ENCODE results near the gene GSK3B.
"Not testable (repeated sequence)": the region's sequence is repeated elsewhere in the genome, so short reads cannot be mapped to it uniquely, and the experiment has no call there.

Gene GSK3B

DNA sequence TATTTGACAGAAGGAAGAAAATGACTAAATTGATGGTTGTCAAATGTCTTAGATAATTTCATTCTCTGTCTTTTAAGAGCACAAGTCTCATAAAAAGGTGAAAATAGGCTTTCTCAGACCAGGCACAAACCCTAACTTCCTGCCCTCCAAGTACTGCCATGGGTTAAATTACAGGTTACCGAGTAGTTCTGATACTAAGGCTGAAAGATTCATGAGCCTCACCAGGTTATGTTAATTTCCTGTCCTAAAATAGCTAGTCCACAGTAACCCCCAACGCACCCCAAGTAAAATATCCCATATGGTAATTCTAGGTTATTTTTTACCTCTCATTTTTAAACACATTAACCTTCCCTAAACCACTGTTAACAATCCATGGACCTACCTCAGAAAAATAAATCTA is 42.0 kb downstream of the GSK3B start:
- DNase-seq = no peak

- DNase-seq = not testable (repeated sequence)
These were observed 42.7 kb downstream of the GSK3B start for GRCh38 chr3:120051570-120051969.

DNA sequence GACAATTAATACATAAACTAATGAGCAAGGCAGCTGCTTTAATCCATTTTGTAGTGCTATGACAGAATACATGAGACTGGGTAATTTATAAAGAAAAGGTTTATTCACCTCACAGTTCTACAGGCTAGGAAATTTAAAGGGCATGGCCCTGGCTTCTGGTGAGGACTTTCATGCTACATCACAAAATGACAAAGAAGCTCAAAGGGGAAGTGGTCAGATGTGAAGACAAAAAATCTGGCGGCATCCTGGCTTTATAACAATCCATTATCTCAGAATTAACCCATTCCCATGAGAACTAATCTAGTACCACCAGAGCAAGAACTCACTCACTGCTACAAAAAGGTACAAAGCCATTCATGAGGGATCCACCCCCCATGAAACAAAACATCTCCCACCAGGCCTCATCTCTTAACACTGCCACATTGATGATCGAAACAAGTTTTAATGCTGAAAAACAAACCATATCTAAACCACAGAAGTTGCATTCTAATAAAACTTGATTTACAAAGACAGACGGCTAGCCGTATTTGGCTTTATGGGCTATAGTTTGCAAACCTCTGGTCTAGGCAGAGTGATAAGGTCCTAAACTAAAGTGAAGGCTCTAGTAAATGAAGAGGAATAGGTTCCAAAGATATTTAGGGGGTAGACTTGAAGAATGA is 44.2 kb downstream of the GSK3B start:
- no peak for DNase-seq

DNA sequence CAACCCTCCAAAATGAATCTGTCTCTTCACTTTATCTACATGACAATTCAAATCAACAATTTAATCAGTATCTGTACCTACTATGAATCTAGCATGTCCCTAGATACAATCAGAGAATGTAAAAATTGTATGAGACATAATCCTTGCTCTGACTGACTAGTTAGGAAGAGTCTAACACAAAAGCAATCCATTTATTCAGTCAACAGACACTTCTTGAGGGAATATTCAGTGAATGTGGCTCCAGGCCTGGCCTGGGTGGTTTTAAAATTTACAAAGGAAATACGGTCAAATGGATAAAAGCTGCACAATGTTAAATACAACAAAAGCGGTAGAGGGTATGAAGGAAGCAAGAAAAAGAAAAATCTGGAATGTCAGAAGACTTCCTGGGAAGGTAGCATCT is 45.2 kb downstream of the GSK3B start:
- no peak for DNase-seq

GRCh38 chr3:120048355-120049041 is 45.7 kb downstream of the GSK3B start:
- DNase-seq = no peak

DNA sequence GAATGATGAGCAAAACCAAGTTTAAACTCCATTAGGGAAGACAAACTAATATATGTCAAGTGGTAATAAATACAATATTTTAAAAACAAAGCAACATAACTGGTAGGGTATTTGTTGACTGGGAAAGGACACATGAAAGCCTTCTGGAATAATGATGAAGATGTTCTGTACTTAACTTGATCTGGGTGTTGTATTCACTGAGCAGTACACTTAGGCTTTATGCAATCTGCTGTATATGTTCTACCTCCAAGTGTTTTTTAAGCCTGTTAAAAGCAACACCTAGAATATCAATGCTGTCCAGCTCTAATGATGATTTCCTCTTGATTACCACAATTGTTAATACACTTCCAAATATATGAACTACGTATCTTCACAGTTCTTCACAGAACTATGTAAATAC is 46.6 kb downstream of the GSK3B start:
- no peak for DNase-seq

DNA sequence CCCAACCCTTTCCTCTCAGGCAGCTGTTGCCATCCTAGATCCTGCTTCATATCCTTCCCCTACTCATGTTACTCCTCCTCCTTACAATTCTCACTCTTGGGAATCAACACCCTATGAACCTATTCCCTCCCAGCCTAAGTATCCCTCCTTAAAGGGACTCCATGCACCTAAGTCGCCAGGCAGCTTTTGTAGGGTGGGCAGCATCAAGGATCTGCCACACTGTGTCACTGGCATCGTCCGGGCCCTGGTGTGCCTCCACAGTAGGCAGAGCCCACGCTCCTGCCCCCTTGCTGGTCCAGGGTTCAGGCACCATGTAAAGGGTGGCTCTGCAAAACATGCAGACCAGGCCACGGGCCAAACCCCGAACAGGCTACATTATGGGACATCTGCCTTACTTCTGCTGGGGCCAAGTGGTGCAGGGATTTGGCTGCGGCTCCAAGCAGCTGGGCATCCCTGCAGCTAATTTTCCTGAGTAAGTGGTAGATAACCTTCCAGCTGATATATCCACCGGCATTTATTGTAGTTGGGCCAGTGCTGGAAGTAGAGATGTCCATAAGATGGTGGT is 53.4 kb downstream of the GSK3B start:
- no peak for DNase-seq

DNA sequence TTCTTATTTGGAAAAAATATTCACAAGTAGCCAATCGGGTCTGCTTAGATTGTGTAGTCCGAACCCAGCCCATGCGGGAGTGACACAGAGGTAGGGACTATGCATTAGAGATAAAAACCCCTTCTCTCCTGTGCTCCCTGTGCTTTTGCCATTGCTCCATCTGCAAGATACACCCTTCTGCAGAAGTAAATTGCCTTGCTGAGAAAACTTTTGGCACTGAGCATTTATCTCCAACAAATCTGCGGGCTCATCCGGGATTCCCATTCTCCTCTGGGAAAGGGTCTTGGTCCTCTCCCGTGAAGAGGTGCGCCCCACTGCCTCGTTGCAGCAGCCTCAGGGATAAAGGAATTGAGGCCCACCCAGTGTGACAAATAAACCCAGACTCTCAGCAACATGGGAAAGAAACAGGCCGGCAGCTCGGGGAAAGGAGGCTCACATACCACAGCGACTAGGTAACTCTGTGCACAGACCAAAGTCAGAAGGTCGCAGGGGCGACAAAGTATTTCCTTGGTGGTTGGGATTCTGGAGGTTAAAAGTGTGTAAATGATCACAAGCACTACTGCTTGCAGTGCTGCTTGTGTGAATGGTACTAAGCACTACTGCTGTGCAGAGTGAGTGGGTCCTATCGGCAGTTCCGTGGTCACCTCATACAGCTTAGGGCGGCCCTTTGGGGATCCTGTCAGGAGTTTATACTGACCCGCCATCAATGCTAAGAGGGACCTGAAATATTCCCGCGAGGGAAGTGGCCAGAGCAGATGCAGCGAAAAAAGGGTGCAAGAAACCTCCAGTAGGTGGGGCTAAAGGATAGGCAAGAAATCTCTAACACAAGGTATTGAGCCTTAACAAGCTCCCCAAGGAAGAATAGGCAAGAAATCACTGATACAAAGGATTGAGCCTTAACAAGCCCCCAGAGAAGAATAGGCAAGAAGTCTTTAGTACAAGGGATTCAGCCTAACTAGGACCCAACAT is 54.3 kb downstream of the GSK3B start:
- no peak for DNase-seq

GRCh38 chr3:120033596-120033995 is 60.7 kb downstream of the GSK3B start:
- DNase-seq = no peak

- no peak for DNase-seq
These were observed 62.7 kb downstream of the GSK3B start for GRCh38 chr3:120031561-120031960.

- no peak for DNase-seq
These were observed 64.5 kb downstream of the GSK3B start for GRCh38 chr3:120029749-120030148.

- DNase-seq = no peak
These were observed 65.8 kb downstream of the GSK3B start for GRCh38 chr3:120028271-120029047.

- DNase-seq = no peak
These were observed 67.0 kb downstream of the GSK3B start for GRCh38 chr3:120027226-120027625.

DNA sequence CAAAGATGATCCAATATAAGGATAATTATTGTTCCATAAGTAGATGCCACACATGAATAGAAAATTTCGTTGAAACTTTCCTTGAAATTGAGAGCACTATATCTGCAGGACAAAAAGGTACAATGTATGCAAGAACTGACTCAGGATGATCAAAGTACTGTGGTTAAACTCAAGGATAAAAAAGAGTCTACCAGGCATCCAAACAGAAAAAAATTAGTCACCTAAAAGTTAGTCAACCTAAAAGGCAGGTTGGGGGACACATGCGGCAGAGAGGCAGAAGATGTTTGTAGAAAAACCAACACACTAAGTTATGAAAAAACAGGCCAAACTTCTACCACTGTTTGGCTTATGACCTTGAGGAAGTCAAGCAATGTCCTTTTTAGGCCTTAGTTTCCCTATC is 68.7 kb downstream of the GSK3B start:
- no peak for DNase-seq

DNA sequence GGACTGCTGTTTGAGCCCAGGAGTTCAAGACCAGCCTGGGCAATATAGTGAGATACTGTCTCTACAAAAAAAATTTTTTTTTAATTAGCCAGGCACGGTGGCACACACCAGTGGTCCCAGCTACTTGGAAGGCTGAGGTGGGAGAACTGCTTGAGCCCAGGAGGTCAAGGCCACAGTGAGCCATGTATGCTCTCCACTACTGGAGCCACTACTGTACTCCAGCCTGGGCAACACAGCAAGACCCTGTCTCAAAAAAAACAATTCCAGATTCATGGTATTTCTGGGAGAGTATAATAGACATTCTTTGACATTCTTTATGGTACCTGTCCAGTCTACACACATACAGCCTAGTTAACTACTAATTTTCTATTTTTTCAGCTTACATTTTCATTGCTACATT is 70.1 kb downstream of the GSK3B start:
- no peak for DNase-seq

GRCh38 chr3:120022729-120023128 is 71.5 kb downstream of the GSK3B start:
- DNase-seq = no peak

DNA sequence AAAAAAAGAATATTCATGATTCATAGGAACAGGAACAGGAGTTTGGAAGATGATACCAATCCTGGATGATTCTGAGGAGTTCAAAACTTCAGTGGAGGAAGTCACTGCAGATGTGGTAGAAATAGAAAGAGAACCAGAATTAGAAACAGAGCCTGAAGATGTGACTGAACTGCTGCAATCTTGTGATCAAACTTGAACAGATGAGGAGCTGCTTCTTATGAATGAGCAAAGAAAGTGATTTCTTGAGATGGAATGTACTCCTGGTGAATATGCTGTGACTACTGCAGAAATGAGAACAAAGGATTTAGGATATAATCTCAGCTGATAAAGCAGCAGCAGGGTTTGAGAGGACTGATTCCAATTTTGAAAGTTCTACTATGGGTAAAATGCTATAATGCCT is 72.7 kb downstream of the GSK3B start:
- no peak for DNase-seq

- no peak for DNase-seq
These were observed 75.9 kb downstream of the GSK3B start for GRCh38 chr3:120018299-120018698.

GRCh38 chr3:120017692-120018091 is 76.6 kb downstream of the GSK3B start:
- DNase-seq = no peak

DNA sequence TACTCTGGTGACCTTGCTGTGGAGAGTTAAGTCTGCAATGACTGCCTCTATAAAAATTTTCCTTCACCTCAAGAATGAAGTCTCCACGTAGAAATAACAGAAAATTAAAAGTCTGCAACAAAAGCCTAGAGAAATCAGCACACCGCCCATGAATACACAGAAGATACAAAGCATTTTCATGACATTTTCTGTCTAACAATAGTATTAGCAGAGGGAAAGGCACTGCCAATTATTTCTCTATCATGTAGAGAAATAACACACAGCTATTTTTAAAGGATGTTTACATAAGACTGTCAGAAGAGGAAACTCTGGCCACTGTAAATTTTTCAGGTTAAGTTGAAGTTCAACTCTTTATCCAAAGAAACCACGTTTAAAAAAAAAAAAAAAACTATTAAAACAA is 80.8 kb downstream of the GSK3B start:
- DNase-seq = no peak

GRCh38 chr3:120005741-120006140 is 88.5 kb downstream of the GSK3B start:
- DNase-seq = not testable (repeated sequence)

- not testable (repeated sequence) for DNase-seq
These were observed 90.2 kb downstream of the GSK3B start for GRCh38 chr3:120004008-120004498.
